IPS-NIHi11 (cell line): ENCODE data around the gene COMMD10.
A peak's percentile ranks its signal among the peaks of the same experiment; 100 is the strongest.
"Not testable (repeated sequence)": the region's sequence is repeated elsewhere in the genome, so short reads cannot be mapped to it uniquely, and the experiment has no call there.

ENCODE experiments used
- DNase-seq: peaks from one replicate; pipeline ENCODE4 v3.0.0; 2012; ENCODE audit warnings: mixed read lengths, low spot score

The COMMD10 gene

GRCh38 chr5:116097301-116097700 lies 12.5 kb downstream of the COMMD10 start:
- no peak for DNase-seq

DNA sequence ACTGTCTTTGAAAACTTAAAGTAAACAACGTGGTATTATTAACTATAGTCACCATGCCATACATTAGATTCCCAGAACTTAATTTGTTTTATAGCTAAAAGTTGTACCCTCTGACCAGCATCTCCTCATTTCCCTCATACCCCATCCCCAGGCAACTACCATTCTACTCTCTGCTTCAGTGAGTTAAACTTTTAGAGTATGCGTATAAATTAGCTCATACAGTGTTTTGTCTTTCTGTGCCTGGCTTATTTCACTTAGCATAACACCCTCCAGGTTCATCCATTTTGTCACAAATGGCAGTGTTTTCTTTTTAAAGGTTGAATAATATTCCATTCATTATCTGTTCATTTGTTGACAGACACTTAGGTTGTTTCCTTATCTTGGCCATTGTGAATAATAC lies 14.2 kb downstream of the COMMD10 start:
- no peak for DNase-seq

DNA sequence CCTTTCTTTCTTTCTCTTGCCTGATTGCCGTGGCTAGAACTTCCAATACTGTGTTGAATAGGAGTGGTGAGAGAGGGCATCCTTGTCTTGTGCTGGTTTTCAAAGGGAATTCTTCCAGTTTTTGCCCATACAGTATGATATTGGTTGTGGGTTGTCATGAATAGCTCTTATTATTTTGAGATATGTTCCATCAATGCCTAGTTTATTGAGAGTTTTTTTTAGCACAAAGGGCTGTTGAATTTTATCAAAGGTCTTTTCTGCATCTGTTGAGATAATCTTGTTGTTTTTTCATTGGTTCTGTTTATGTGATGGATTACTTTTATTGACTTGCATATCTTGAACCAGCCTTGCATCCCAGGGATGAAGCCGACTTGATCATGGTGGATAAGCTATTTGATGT lies 20.1 kb downstream of the COMMD10 start:
- DNase-seq = not testable (repeated sequence)

GRCh38 chr5:116115163-116115562 lies 30.3 kb downstream of the COMMD10 start:
- no peak for DNase-seq

GRCh38 chr5:116130471-116130870 lies 45.6 kb downstream of the COMMD10 start:
- no peak for DNase-seq

DNA sequence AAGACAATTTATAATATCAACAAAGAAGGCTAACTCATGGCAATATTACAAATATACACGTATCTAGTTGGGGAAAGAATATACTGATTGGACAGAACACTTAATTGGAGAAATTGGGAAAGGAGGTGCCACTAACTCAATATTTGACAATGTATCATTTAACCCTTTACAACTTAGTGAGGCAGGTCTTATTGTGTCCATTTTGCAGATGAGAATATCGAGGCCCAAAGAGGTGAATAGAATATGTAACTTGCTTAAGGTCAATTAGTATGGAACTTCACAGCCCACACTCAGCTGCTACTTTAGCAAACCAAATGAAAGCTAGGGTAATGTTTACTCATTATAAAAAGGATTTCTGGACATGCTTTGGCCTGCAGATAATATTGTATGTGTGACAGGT lies 46.2 kb downstream of the COMMD10 start:
- no peak for DNase-seq

GRCh38 chr5:116133281-116133680 lies 48.5 kb downstream of the COMMD10 start:
- no peak for DNase-seq

DNA sequence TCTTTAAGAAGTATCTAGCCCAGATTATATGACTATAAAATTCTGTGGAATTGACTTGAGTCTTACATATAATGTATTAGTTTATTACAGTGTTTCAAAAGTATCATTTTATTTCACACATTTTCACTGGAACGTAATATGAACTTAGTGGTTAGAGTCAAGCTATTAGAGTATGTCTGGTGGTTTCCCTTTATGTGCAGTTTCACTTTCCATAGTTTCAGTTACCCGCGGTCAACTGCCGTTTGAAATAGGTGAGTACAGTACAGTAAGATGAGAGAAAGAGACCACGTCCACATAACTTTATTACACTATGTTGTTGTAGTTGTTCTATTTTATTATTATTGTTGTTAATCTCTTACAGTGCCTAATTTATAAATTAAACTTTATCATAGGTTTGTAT lies 50.5 kb downstream of the COMMD10 start:
- no peak for DNase-seq

GRCh38 chr5:116137544-116138378 lies 52.9 kb downstream of the COMMD10 start:
- DNase-seq = peak; percentile 32

GRCh38 chr5:116142495-116142894 lies 57.7 kb downstream of the COMMD10 start:
- no peak for DNase-seq

DNA sequence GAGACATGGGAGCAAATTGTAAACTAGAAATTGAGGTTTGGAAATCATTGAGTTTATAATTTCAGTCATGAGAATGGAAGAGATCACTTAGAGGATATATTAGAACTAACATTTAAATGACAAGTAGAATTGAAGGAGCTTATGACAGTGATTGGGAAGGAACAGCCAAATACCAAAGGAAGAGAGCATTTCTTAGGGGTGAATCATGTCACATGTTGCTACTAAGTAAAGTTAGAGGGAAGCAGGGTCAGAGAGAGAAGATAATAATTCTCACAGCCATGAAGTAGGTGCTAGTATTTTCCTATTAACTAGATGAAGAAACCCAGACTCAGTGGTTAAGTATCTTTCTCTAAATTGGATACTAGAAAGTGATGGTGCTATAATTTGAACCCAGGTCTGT lies 59.3 kb downstream of the COMMD10 start:
- DNase-seq = no peak

DNA sequence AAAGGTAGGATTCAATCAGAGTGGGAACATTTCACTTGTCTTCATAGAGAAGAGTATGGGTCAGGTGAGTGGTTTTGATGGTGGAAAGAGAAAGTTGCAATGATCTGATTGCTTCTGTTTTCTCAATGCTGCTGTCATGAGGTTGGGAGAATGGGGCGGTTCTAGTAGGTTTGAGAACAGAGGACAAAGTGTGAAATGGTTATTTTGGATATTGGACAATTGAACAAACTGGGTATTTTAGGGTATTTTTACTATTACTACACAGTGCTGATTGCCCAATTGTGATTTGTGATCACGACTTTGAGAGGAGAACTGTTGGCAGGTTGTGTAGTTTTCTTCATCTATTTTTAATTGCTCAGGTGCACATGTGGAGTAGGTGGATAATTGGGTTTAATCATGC lies 60.2 kb downstream of the COMMD10 start:
- DNase-seq = no peak

DNA sequence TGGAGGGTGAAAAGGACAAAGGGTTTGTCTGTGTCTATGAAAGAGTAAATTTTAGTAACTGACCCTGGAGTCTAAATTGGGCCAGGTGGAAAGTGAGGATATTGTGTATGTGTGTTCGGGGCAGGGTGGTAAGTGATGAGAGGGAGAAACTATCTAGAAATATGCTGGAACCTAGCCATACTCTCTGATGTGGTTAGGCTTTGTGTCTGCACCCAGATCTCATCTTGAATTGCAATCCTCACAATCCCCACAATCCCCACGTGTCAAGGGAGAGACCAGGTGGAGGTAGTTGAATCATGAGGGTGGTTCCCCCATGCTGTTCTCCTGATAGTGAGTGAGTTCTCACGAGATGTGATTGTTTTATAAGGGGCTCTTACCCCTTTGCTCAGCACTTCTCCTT lies 60.6 kb downstream of the COMMD10 start:
- no peak for DNase-seq

DNA sequence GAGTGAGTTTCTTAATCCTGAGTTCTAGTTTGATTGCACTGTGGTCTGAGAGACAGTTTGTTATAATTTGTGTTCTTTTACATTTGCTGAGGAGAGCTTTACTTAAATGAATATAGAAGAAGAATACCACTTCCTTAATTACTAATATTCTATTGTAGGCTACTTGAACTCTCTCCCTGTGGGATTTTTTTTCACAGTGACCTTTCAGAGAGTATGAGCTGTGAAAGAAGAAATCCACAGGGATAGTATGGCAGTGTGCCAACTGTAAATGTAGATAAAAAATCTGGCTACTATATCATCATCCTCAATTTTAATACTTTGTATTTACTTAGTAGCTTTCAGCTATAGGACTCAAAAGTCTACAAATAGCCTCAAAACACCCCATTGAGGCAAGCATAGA lies 67.3 kb downstream of the COMMD10 start:
- no peak for DNase-seq

DNA sequence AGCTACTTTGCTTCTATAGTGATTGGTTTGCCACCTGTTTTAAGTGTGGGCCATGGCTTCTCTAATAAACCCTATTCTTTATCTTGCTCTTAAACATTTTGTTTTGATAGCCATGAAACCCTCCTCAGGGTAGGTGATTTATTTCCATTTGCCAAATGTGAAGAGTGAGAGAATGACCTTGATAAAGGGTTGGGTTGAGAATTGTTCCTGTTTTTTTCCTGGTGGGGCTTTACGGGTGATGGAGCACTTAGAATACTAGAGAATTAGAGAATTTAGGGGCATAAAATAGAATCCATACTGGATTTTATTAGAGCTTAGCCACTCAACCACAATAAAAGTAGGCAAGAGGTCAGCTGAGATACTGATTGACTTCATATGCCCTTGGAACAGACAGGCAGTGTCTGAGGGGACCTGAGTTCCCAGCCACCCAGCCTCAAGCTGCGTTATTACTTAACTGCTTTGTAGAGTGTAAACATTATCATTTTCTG lies 68.9 kb downstream of the COMMD10 start:
- DNase-seq = no peak

GRCh38 chr5:116154252-116154651 lies 69.4 kb downstream of the COMMD10 start:
- no peak for DNase-seq

GRCh38 chr5:116154931-116155330 lies 70.1 kb downstream of the COMMD10 start:
- DNase-seq = no peak

- no peak for DNase-seq
These were observed 73.1 kb downstream of the COMMD10 start for GRCh38 chr5:116157902-116158301.

DNA sequence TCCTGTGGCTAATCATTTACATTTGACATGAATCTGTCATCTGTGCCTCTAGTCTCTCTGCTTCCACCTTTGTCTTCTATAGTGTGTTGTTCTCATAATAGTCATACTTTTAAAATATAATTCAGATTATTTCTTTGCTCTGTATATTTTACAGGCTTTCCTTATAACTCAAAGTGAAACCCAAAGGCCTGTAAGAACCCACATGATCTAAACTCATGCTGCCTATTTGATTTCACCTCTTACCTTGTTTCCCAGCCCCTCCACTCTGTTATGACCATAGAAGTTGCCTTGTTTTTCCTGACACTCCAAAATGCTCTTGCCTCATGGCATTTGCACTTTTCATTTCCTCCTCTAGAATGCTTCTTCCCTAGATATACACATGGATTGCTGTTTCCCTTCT lies 74.2 kb downstream of the COMMD10 start:
- DNase-seq = no peak

- DNase-seq = no peak
These were observed 89.3 kb downstream of the COMMD10 start for GRCh38 chr5:116174111-116174510.

DNA sequence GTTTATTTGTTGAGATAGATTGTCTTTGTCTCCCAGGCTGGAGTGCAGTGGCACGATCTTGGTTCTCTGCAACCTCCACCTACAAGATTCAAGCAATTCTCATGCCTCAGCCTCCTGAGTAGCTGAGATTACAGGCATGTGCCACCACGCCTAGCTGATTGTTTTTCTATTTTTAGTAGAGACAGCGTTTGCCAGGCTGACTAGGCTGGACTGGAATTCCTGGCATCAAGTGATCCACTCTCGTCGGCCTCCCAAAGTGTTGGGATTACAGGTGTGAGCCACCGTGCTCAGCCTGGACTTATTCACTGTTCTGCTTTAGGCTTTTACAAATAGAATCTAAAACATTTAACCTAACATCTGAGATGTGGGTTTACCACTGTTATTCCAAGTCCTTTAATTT lies 91.3 kb downstream of the COMMD10 start:
- DNase-seq = no peak

GRCh38 chr5:116178925-116179324 lies 94.1 kb downstream of the COMMD10 start:
- DNase-seq = no peak

DNA sequence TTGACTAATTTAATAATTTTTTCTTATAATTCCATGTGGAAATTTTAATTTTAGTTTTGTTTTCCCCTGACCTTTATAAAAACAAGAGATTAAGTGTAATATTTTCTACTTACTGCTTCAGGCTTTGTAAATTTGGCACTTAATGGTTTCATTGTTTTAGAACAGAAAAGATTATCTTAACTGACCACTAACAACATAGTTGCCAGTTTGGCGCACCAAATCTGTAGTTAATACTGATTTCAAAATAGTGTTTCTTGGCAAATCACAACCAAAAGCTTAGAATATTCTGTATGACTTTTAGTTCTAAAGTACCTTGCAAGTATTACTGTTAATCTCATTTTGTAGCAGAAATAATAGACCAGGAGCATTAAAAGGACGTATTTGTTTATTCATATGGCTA lies 124.3 kb downstream of the COMMD10 start:
- DNase-seq = no peak

GRCh38 chr5:116212225-116212624 lies 127.4 kb downstream of the COMMD10 start:
- DNase-seq = no peak
